Stromal cell of bone marrow (primary cell): ENCODE data around the gene EME2.

Experiments used
- DNase-seq: peaks from one replicate; pipeline ENCODE4 v3.0.0-alpha.2; 2012; ENCODE audit warnings: low read depth

EME2 gene

GRCh38 chr16:1778200-1779179 lies 5.9 kb downstream of the EME2 start:
- DNase-seq = no peak

GRCh38 chr16:1779234-1779701 lies 6.7 kb downstream of the EME2 start:
- no peak for DNase-seq

GRCh38 chr16:1779741-1780676 lies 7.4 kb downstream of the EME2 start:
- no peak for DNase-seq

- no peak for DNase-seq
These were observed 8.1 kb downstream of the EME2 start for GRCh38 chr16:1780677-1781072.

GRCh38 chr16:1781254-1781653 lies 8.6 kb downstream of the EME2 start:
- DNase-seq = no peak

- DNase-seq = no peak
These were observed 9.3 kb downstream of the EME2 start for GRCh38 chr16:1781758-1782407.

GRCh38 chr16:1782408-1783264 lies 10.0 kb downstream of the EME2 start, which contains the start of the genes NUBP2 and SPSB3:
Gene NUBP2 (plus strand): TSS chr16:1782960. CDS start chr16:1783021, 61 bp downstream.
Gene SPSB3 (minus strand): TSS chr16:1782571. CDS start chr16:1781483, 1,088 bp downstream.
- peak; percentile 100 for DNase-seq

GRCh38 chr16:1784977-1785845 lies 12.6 kb downstream of the EME2 start:
- no peak for DNase-seq

- DNase-seq = no peak
These were observed 13.2 kb downstream of the EME2 start for GRCh38 chr16:1785846-1786170.

GRCh38 chr16:1786242-1787055 lies 13.8 kb downstream of the EME2 start:
- no peak for DNase-seq

- no peak for DNase-seq
These were observed 14.4 kb downstream of the EME2 start for GRCh38 chr16:1787056-1787321.

GRCh38 chr16:1787322-1788094 lies 14.9 kb downstream of the EME2 start:
- no peak for DNase-seq

GRCh38 chr16:1788095-1788707 lies 15.6 kb downstream of the EME2 start:
- no peak for DNase-seq

GRCh38 chr16:1788708-1789100 lies 16.1 kb downstream of the EME2 start:
- DNase-seq = no peak

- DNase-seq = no peak
These were observed 17.0 kb downstream of the EME2 start for GRCh38 chr16:1789643-1790045.

- DNase-seq = no peak
These were observed 17.6 kb downstream of the EME2 start for GRCh38 chr16:1790261-1790610.

GRCh38 chr16:1790611-1791255 lies 18.1 kb downstream of the EME2 start:
- no peak for DNase-seq
